ENCODE measurements around the gene GSN. TPM values are rescaled to one million over a fixed set of nuclear protein-coding genes. Genes with fewer than 3 reads are reported as not detected.

Gene GSN
- total RNA-seq, 8 experiments from 2014 or later: 41.1 to 1,937 (median 118) TPM

Other genes starting within 250 kb of the GSN start
- gene C5, start 217.9 kb upstream of the GSN start, total RNA-seq: 1 to 10 TPM in 7 of 8 experiments, under 1 TPM in 1; 0.91 to 4.1 (median 2.0) TPM
- gene CNTRL, start 193.2 kb upstream of the GSN start, total RNA-seq: 10 to 100 TPM in 6 of 8 experiments, 1 to 10 TPM in 2; 3.1 to 19.8 (median 13.8) TPM
- gene RAB14, start 66.3 kb upstream of the GSN start, total RNA-seq: 10 to 100 TPM; 21.3 to 56.0 (median 40.7) TPM
- gene STOM, start 102.1 kb downstream of the GSN start, total RNA-seq: 100 to 1,000 TPM in 3 of 8 experiments, 10 to 100 TPM in 1, 1 to 10 TPM in 4; 2.7 to 350 (median 23.0) TPM
- 1 to 10 TPM in 1 of 8 experiments, under 1 TPM in 6, not detected in 1; 0.05 to 1.9 (median 0.17) TPM for gene GGTA1, start 231.7 kb downstream of the GSN start, total RNA-seq

Data from motor neuron (in vitro differentiated cells).